GM12878 (cell line): ENCODE results near the gene SMPDL3A. TPM values are rescaled to one million over a fixed set of nuclear protein-coding genes. Genes with fewer than 3 reads are reported as not detected.

Experiments used
- HDAC2 ChIP-seq: fragments of 200-600 bp; sonication (generic); IDR thresholded peaks from 2 replicates; pipeline ENCODE4 v1.6.1; 2017
- KDM1A ChIP-seq: fragments of 200-600 bp; sonication (generic); IDR thresholded peaks from 2 replicates; pipeline ENCODE4 v1.6.1; 2016; ENCODE audit warnings: borderline replicate concordance
- RBBP5 ChIP-seq: fragments of 200-600 bp; sonication (generic); conservative IDR thresholded peaks from 2 replicates; pipeline ENCODE4 v1.6.1; 2016
- RUNX3 ChIP-seq: IDR thresholded peaks from 2 replicates; pipeline ENCODE4 v1.6.1; 2012; ENCODE audit warnings: low read length, inconsistent platforms
- ZNF592 ChIP-seq: fragments of 450-650 bp; IDR thresholded peaks from 2 replicates; pipeline ENCODE4 v1.6.1; 2017; ENCODE audit warnings: mild to moderate bottlenecking, moderate library complexity
- polyA plus RNA-seq, 11 experiments: library from polyadenylated mRNA; depleted of rRNA in 4 of 11; unstranded in 6 of 11; stranded (reverse) in 5 of 11; fragments of >200 nt; fragmentation: Nextera tagmentation in 4 of 11; fragmentation: Illumina TruSeq in 1 of 11; extraction: Ambion mirVana in 4 of 11; extraction: Trizol in 1 of 11; gene quantifications; 1 replicate in 1 of 11; 2 replicates in 10 of 11; pipeline versions ENCODE4 v1.2.1 to v1.2.3, GENCODE V29; 2011 to 2016; ENCODE audit warnings: inconsistent platforms in 2 of 11, missing spikeins in 2 of 11, low read depth in 1 of 11
- total RNA-seq, 4 experiments: library from RNA; depleted of rRNA in 3 of 4; stranded (reverse); fragments of >200 nt in 3 of 4; fragmentation: Illumina TruSeq in 1 of 4; extraction: Trizol in 1 of 4; gene quantifications; 2 replicates each; pipeline versions ENCODE4 v1.2.1 to v1.2.3, GENCODE V29; 2013 to 2021
- TF ChIP-seq, protein P1 (sequence below): fragments of 150-350 bp; IDR thresholded peaks from 2 replicates; pipeline ENCODE4 v1.6.1; 2016; ENCODE audit warnings: low read depth, low read length

The SMPDL3A gene
- total and polyA plus RNA-seq, 10 of the 15 experiments (the other 5 are each of a cell fraction or from before 2014, with no cell fraction given): 0.05 to 0.91 (median 0.09) TPM; not detected in 3

GRCh38 chr6:122839472-122839871 lies 50.4 kb downstream of the SMPDL3A start (continued):
- TF ChIP-seq ZNF592 (no peak), RUNX3 (no peak), HDAC2 (no peak), RBBP5 (no peak), KDM1A (no peak)
- TF ChIP-seq, protein P1, sequence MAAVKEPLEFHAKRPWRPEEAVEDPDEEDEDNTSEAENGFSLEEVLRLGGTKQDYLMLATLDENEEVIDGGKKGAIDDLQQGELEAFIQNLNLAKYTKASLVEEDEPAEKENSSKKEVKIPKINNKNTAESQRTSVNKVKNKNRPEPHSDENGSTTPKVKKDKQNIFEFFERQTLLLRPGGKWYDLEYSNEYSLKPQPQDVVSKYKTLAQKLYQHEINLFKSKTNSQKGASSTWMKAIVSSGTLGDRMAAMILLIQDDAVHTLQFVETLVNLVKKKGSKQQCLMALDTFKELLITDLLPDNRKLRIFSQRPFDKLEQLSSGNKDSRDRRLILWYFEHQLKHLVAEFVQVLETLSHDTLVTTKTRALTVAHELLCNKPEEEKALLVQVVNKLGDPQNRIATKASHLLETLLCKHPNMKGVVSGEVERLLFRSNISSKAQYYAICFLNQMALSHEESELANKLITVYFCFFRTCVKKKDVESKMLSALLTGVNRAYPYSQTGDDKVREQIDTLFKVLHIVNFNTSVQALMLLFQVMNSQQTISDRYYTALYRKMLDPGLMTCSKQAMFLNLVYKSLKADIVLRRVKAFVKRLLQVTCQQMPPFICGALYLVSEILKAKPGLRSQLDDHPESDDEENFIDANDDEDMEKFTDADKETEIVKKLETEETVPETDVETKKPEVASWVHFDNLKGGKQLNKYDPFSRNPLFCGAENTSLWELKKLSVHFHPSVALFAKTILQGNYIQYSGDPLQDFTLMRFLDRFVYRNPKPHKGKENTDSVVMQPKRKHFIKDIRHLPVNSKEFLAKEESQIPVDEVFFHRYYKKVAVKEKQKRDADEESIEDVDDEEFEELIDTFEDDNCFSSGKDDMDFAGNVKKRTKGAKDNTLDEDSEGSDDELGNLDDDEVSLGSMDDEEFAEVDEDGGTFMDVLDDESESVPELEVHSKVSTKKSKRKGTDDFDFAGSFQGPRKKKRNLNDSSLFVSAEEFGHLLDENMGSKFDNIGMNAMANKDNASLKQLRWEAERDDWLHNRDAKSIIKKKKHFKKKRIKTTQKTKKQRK: no peak
